Activated T-helper 17 cell treated with anti-CD3 and anti-CD28 coated beads, Interleukin-2, amount 50 U/mL, for 72 hours (primary cell): ENCODE results near the gene SYTL3. TPM values are rescaled to one million over a fixed set of nuclear protein-coding genes. Genes with fewer than 3 reads are reported as not detected.

Source experiments
- ATAC-seq: fragments of 150-1000 bp; cut with Tn5 transposase; replicated peaks from 2 replicates; pipeline ENCODE4 v1.10.0; 2021; ENCODE audit warnings: mild to moderate bottlenecking, moderate library complexity
- H3K27ac Mint-ChIP-seq: one replicate; pipeline ENCODE4 v1.8.0; 2022; ENCODE audit warnings: mixed read lengths
- H3K27me3 Mint-ChIP-seq: one replicate; pipeline ENCODE4 v1.8.0; 2022; ENCODE audit warnings: mixed read lengths
- H3K36me3 Mint-ChIP-seq: one replicate; pipeline ENCODE4 v1.8.0; 2022; ENCODE audit warnings: low read depth, mild to moderate bottlenecking, mixed read lengths
- H3K4me1 Mint-ChIP-seq: one replicate; pipeline ENCODE4 v1.8.0; 2022; ENCODE audit warnings: mixed read lengths
- H3K4me3 Mint-ChIP-seq: one replicate; pipeline ENCODE4 v1.8.0; 2022; ENCODE audit warnings: mild to moderate bottlenecking, mixed read lengths
- H3K9me3 Mint-ChIP-seq: one replicate; pipeline ENCODE4 v1.8.0; 2022; ENCODE audit warnings: mixed read lengths
- total RNA-seq, 2 donors: library from RNA; stranded (reverse); gene quantifications; one replicate each; pipeline ENCODE4 v1.2.3, GENCODE V29; 2022

The SYTL3 gene
- total RNA-seq, 2 donors from 2014 or later = 118 to 331 TPM

DNA sequence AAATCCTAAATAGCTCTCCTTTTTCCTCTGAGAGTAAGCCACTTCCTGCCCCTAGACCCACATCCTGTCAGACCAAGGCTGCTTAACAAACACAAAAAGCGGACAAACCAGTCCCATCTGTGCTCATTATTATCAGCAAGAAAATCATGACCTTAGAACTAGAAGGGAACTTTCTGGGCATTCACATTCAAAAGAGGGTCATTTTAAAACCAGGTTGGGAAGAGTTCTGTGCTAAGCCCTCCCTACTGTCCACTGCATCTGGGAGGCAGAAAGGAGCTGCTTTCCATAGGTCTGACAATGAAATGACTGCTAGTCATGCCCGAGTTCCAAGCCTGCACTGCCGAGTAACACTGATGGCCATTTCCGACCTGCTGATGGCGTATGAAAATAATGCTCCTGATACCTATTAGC is 153.9 kb downstream of the SYTL3 start:
- H3K27me3 Mint-ChIP-seq = no peaks in the 10 kb centered on the region
- no peaks in the 10 kb centered on the region for H3K9me3 Mint-ChIP-seq
- peaks cover 68% of the 10 kb centered on the region for H3K4me1 Mint-ChIP-seq
- peak overlapping the region; percentile 84 for H3K4me3 Mint-ChIP-seq
- peak overlapping the region; percentile 76 for H3K27ac Mint-ChIP-seq
- H3K36me3 Mint-ChIP-seq = peaks cover 94% of the 10 kb centered on the region
- ATAC-seq = peak; percentile 83

DNA sequence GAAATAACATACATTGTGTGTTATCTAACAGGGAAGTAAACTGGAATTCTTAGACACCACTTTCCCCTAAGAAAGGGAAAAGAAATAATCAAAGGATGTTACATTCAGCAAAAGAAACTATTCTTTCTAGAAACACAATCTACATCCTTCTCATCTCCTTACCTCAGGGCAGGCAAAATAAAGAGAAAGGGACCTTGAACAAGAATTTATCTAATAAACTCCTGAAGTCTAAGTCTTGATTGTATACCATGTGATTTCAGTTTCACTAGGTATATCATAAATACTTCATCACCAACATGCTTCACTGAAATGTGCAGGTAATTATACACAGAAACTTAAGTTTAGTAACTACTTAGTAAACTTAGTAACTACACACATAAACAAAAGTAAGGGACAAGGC is 154.4 kb downstream of the SYTL3 start:
- peak; percentile 13 for ATAC-seq
- no peaks in the 10 kb centered on the region for H3K9me3 Mint-ChIP-seq
- no peaks in the 10 kb centered on the region for H3K27me3 Mint-ChIP-seq
- peak overlapping the region; percentile 76 for H3K27ac Mint-ChIP-seq
- H3K36me3 Mint-ChIP-seq = peaks cover 94% of the 10 kb centered on the region
- peak overlapping the region; percentile 84 for H3K4me3 Mint-ChIP-seq
- H3K4me1 Mint-ChIP-seq = peaks cover 72% of the 10 kb centered on the region

DNA sequence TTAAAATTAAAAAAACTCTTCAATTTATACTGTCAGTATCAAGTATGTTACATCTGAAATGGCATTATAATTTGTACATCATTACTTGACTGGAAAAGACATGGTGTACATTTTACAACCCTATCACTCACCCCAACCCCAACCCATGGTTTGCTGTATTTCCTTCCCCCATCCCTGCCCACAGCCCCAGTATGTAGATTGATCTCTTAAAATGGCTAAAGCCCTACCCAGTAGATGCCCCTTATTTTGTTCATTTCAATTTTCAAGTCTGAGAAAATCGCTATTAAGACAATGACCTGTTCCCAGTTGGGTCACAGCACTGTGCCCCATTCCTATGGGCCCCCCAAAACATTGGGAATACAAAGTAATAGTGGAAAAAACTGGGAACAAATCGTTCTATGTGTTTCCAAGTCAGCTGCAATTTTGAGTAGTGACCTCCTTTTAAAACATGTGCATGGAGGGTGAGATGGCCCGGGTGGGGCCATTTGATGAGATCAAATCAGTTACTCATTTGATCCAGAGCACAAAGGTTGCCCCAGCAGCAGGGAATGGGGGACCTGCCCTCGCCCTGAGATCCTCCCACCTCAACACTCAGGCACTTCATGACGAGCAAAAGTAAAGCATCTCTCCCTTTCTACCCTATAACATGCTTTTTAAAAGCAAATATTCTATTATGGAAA is 156.0 kb downstream of the SYTL3 start:
- no peak for ATAC-seq
- Mint-ChIP-seq H3K27ac (peak overlapping the region; percentile 15), H3K9me3 (no peaks in the 10 kb centered on the region), H3K36me3 (peaks cover 95% of the 10 kb centered on the region), H3K4me3 (peak overlapping the region; percentile 84), H3K4me1 (peaks cover 80% of the 10 kb centered on the region), H3K27me3 (no peaks in the 10 kb centered on the region)

DNA sequence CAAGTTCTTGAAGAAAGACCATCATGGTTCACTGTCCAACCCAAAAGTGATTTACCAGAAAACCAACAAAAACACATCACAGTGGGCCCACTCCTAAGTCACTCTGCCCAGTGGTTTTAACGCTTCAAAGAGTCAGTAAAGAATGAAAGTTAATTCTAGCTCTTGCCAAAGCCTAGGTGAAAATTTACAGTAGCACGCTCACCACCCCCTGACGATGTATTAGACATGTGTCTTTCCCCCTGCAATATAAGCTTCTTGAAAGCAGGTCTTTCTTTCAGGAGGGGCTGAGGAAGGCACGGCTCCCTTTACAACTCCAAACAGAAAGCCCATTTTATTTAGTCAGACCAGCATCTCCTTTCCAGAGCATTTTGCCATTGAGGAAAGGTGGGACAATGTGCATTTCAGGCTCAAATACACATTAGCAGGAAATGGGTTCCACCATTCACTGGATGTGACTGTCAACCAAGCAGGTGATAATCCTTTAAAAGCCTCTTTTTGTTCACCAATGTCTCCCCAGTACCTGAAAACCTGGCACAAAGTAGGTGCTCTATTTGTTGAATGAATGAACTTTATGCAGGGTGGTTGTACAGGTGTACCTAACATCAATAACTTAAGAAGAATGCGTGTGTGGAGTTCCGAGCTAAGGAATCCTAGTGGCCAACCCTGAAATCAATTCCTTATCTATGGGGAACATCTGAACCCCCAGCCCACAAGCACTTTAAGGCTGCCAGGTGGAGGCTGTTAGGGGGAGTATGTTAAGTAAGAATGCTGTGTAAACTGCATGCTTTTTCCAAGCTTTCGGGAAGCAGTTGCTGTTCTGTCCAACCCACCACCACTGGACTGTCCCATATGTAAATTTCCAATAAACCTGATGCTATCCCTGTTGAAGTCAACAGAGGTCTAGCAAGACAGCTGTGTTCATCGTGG is 157.9 kb downstream of the SYTL3 start:
- Mint-ChIP-seq H3K4me1 (peaks cover 76% of the 10 kb centered on the region), H3K4me3 (peak overlapping the region; percentile 84), H3K36me3 (peaks cover 98% of the 10 kb centered on the region), H3K27ac (peak overlapping the region; percentile 74), H3K27me3 (no peaks in the 10 kb centered on the region), H3K9me3 (no peaks in the 10 kb centered on the region)
- no peak for ATAC-seq

DNA sequence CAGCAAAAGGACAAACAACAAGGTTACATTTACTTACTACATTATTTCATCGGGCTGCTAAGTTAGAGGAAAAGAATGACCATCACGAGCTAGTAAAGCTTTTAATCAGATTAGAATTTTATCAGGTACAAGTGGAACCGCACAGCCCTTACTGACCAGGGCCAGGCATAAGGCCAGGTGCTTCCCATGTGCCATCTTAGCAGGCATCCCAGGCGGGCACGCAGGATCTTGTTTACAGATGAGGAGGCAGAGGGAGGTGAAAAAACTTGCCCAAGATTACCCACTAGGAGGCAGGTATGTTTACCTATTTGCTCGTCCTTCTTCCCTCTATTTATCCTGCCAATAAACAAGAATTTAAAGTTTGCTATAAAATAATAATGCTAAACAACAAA is 158.6 kb downstream of the SYTL3 start:
- H3K27ac Mint-ChIP-seq = peak overlapping the region; percentile 74
- ATAC-seq = no peak
- no peaks in the 10 kb centered on the region for H3K27me3 Mint-ChIP-seq
- peaks cover 100% of the 10 kb centered on the region for H3K36me3 Mint-ChIP-seq
- H3K4me3 Mint-ChIP-seq = peak overlapping the region; percentile 84
- H3K4me1 Mint-ChIP-seq = peaks cover 78% of the 10 kb centered on the region
- no peaks in the 10 kb centered on the region for H3K9me3 Mint-ChIP-seq

DNA sequence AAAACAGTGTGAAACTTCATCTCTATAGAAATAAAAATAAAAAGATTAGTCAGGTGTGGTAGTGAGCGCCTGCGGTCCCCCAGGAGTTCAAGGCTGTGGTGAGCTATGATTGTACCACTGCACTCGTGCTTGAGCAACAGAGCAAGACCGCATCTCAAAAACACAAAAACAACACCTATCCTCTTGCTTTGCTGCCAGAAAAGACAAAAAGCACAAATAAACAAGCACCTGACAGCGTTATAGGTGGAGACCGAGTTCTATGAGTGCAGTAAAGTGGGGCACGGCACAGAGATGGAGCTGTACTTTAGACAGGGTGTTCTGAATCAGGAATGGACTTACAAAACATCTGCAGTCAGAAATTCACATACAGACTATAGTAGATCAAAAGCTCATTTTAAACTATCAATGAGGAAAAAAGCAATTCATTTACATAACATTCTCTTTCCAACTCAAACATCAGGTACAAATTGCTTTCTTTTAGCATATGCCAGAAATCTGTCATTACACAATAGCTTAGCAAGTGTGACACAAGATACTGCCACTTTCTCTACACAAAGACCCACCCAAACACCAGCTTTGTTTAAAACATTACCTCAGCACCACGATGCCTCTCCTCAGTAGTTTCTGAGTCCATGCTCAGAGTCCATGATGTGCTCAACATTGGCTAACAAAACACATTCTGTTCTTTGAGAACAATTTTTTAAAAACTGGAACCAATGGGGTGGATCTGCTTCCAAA is 159.3 kb downstream of the SYTL3 start:
- Mint-ChIP-seq H3K27ac (peak overlapping the region; percentile 74), H3K9me3 (no peaks in the 10 kb centered on the region), H3K27me3 (no peaks in the 10 kb centered on the region), H3K4me1 (peaks cover 76% of the 10 kb centered on the region), H3K36me3 (peaks cover 100% of the 10 kb centered on the region), H3K4me3 (peak overlapping the region; percentile 84)
- ATAC-seq = peak; percentile 54

DNA sequence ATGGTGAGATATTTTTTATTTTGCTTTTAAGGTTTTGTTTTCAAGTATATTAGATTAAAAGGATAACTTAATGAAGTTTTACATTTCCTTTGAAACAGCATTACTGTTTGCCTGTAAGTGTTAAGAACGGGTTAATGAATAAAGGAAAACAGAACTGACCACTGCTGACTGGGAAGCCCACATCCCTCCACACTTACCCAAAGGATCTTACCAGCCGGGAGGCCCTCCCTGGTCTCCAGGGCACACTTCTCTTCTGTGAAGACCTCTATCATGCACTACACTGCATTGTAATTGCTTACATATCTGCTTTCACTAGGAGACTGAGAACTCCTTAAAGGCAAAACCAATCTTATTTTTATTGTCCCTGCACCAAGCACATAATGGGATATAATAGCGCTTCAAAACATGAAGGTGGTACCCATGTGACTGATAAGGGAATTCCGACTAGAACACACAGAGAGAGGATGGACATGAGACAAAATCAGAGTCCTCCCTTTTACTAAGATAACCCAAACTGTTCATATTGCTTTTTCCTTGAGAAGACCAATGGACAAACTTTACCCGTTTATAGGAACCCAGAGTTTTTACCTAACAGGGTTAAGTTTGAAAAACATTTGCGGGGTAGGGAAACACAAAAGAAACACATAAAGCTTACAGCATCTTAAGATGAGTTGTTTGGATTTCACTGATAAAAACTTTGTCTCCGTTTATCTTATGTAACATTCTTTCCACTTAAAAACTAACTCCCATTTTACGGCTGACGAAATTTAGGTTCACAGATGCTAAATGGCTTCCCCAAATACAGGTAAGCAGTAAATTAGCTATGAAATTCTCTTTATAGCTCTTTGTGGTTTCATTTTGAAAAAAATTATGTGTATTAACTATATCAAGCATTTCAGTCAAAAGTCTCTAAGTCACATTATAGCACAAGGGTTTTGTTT is 160.6 kb downstream of the SYTL3 start:
- no peaks in the 10 kb centered on the region for H3K27me3 Mint-ChIP-seq
- H3K27ac Mint-ChIP-seq = peak overlapping the region; percentile 1
- no peaks in the 10 kb centered on the region for H3K9me3 Mint-ChIP-seq
- no peak for ATAC-seq
- H3K4me1 Mint-ChIP-seq = peaks cover 78% of the 10 kb centered on the region
- H3K4me3 Mint-ChIP-seq = peak overlapping the region; percentile 84
- H3K36me3 Mint-ChIP-seq = peaks cover 100% of the 10 kb centered on the region

DNA sequence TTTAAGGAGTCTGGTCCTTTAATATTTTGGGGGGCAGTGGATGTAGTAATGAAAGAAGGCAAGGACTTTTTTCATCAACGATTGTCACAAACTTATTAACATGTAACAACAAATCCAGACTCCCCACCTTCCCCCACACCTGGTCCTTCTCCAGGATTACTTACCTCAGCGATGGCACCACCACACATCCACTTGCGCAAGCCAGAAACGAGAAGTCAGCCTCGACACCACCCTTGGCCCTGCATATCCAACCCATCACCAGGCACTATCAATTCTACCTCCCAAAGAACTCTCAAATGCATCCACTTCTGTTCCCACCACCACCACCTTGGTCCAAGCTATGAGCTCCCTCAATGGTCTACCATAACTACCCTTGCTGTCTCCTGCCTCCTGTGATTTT is 162.8 kb downstream of the SYTL3 start:
- Mint-ChIP-seq H3K36me3 (peaks cover 100% of the 10 kb centered on the region), H3K9me3 (no peaks in the 10 kb centered on the region), H3K27ac (peak overlapping the region; percentile 96), H3K27me3 (no peaks in the 10 kb centered on the region), H3K4me3 (peak overlapping the region; percentile 89), H3K4me1 (peaks cover 70% of the 10 kb centered on the region)
- no peak for ATAC-seq

DNA sequence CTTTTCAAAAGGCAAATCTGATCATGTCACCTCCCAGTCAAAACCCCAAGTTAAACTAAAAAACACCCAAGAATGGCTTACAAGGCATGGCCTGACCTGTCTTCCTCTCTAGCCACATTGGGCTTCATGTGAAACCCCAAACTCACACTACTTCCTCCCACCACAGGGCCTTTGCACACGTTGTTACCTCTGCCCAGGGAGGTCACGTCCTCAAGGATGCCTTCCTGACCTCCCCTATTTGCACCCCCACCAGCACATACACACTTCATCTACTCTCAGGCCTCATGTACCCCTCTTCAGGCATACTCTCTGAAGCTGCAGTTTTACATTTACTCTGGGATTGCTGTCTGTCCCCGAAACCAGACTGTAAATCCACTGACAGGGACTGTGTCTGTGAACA is 163.2 kb downstream of the SYTL3 start:
- H3K27me3 Mint-ChIP-seq = no peaks in the 10 kb centered on the region
- no peak for ATAC-seq
- H3K4me3 Mint-ChIP-seq = peak overlapping the region; percentile 89
- H3K4me1 Mint-ChIP-seq = peaks cover 65% of the 10 kb centered on the region
- H3K9me3 Mint-ChIP-seq = no peaks in the 10 kb centered on the region
- peaks cover 100% of the 10 kb centered on the region for H3K36me3 Mint-ChIP-seq
- H3K27ac Mint-ChIP-seq = peak overlapping the region; percentile 96

Other genes with a start within 250 kb of the SYTL3 start
- gene TMEM181, start 90.0 kb upstream of the SYTL3 start, total RNA-seq = 10 to 100 TPM; 11.8 to 16.4 TPM
- gene DYNLT1, start 5.3 kb upstream of the SYTL3 start, total RNA-seq = 10 to 100 TPM; 82.3 to 89.8 TPM
- gene EZR, start 169.3 kb downstream of the SYTL3 start, total RNA-seq = 100 to 1,000 TPM; 159 to 212 TPM